Activated CD4-positive, alpha-beta memory T cell treated with anti-CD3 and anti-CD28 coated beads, Interleukin-2, amount 10 ng/mL, durations not matched to agents 7 days and 5 days (primary cell): ENCODE data around the gene DEFB131B. TPM values are rescaled to one million over a fixed set of nuclear protein-coding genes. Genes with fewer than 3 reads are reported as not detected.
A peak's percentile ranks its signal among the peaks of the same experiment; 100 is the strongest.

Experiments
- CTCF ChIA-PET: fragments of 350-600 bp; sonication (Branson Sonifier 250); formaldehyde crosslinking; loops from one replicate; lab custom pipeline; 2021; ENCODE audit warnings: antibody characterized with exemption, inconsistent platforms; lab: Charles Lee
- POLR2A ChIA-PET: fragments of 350-600 bp; sonication (Branson Sonifier 250); formaldehyde crosslinking; loops from one replicate; lab custom pipeline; 2021; ENCODE audit warnings: antibody characterized with exemption; lab: Charles Lee
- DNase-seq: peaks from one replicate; pipeline ENCODE4 v3.0.0-alpha.2; 2020
- H3K27ac Mint-ChIP-seq: one replicate; pipeline ENCODE4 v1.8.0; 2021; ENCODE audit warnings: mild to moderate bottlenecking, mixed read lengths
- H3K27me3 Mint-ChIP-seq: one replicate; pipeline ENCODE4 v1.8.0; 2021; ENCODE audit warnings: mixed read lengths
- H3K36me3 Mint-ChIP-seq: one replicate; pipeline ENCODE4 v1.8.0; 2021; ENCODE audit warnings: low read depth, mixed read lengths
- H3K4me1 Mint-ChIP-seq: one replicate; pipeline ENCODE4 v1.8.0; 2021; ENCODE audit warnings: mixed read lengths
- H3K4me3 Mint-ChIP-seq: one replicate; pipeline ENCODE4 v1.8.0; 2021; ENCODE audit warnings: mild to moderate bottlenecking, mixed read lengths
- H3K9me3 Mint-ChIP-seq: one replicate; pipeline ENCODE4 v1.8.0; 2021; ENCODE audit warnings: mixed read lengths
- total RNA-seq, 2 experiments: library from RNA; stranded (reverse); gene quantifications; one replicate each; pipeline ENCODE4 v1.2.3, GENCODE V29; 2021

Gene DEFB131B
- total RNA-seq, 2 experiments from 2014 or later = not detected

- no peaks in the 10 kb centered on the region for H3K9me3 Mint-ChIP-seq
- POLR2A ChIA-PET = no interaction called here
These were observed 39.4 kb downstream of the DEFB131B start for GRCh38 chr11:71917646-71918140.

GRCh38 chr11:71927820-71928736 lies 49.8 kb downstream of the DEFB131B start, which contains the start of gene XNDC1N:
XNDC1N (minus strand) TSS chr11:71928594; CDS start chr11:71923353, 5,241 bp downstream.
- ChIA-PET POLR2A (interaction anchor here (0.6 to 3.6 kb wide), 27 partner anchors 9 to 592 kb away, joined by 3 to 47 read pairs (median 4); partner anchors contain the start of genes ANAPC15, IL18BP, LAMTOR1 and NADSYN1), CTCF (interaction anchor here (0.6 to 2.8 kb wide), 12 partner anchors 48 to 519 kb away, joined by 3 to 13 read pairs (median 4); no protein-coding TSS in a partner anchor)
- H3K4me1 Mint-ChIP-seq = peaks cover 46% of the 10 kb centered on the region
- peak within 1 kb of the TSS; percentile 95 for H3K4me3 Mint-ChIP-seq
- H3K36me3 Mint-ChIP-seq = peaks cover 16% of the 10 kb centered on the region
- DNase-seq = peak; percentile 82
- no peaks in the 10 kb centered on the region for H3K9me3 Mint-ChIP-seq
- no peaks in the 10 kb centered on the region for H3K27me3 Mint-ChIP-seq
- H3K27ac Mint-ChIP-seq = peak within 1 kb of the TSS; percentile 94

More at GRCh38 chr11:71917646-71918140, 39.4 kb downstream of the DEFB131B start:
- no peak overlapping the region for H3K27ac Mint-ChIP-seq
- peaks cover 14% of the 10 kb centered on the region for H3K4me1 Mint-ChIP-seq
- H3K27me3 Mint-ChIP-seq = no peaks in the 10 kb centered on the region
- no peak overlapping the region for H3K4me3 Mint-ChIP-seq
- H3K36me3 Mint-ChIP-seq = peaks cover 50% of the 10 kb centered on the region
- DNase-seq = no peak
- CTCF ChIA-PET = no interaction called here

GRCh38 chr11:71928737-71929443 lies 50.6 kb downstream of the DEFB131B start, which contains the start of gene RNF121:
RNF121 (plus strand) TSS chr11:71929046; CDS start chr11:71929062, 16 bp downstream.
- POLR2A ChIA-PET = interaction anchor here (0.8 to 3.6 kb wide), 26 partner anchors 9 to 591 kb away, joined by 3 to 47 read pairs (median 4); partner anchors contain the start of genes ANAPC15, IL18BP and LAMTOR1
- Mint-ChIP-seq H3K36me3 (peaks cover 16% of the 10 kb centered on the region), H3K4me1 (peaks cover 51% of the 10 kb centered on the region), H3K27ac (peak within 1 kb of the TSS; percentile 94), H3K27me3 (no peaks in the 10 kb centered on the region), H3K9me3 (no peaks in the 10 kb centered on the region), H3K4me3 (peak within 1 kb of the TSS; percentile 95)
- peak; percentile 98 for DNase-seq
- CTCF ChIA-PET = interaction anchor here (0.8 to 2.8 kb wide), 10 partner anchors 48 to 309 kb away, joined by 3 to 13 read pairs (median 4); partner anchors contain the start of gene IL18BP

GRCh38 chr11:71929491-71929890 lies 51.2 kb downstream of the DEFB131B start:
- Mint-ChIP-seq H3K27me3 (no peaks in the 10 kb centered on the region), H3K4me1 (peaks cover 57% of the 10 kb centered on the region), H3K36me3 (peaks cover 16% of the 10 kb centered on the region), H3K27ac (peak overlapping the region; percentile 94), H3K4me3 (peak overlapping the region; percentile 95), H3K9me3 (no peaks in the 10 kb centered on the region)
- ChIA-PET CTCF (interaction anchor here (0.6 to 2.8 kb wide), 6 partner anchors 47 to 500 kb away, joined by 3 to 13 read pairs (median 4); partner anchors contain the start of gene IL18BP), POLR2A (interaction anchor here (0.8 to 3.6 kb wide), 13 partner anchors 8 to 182 kb away, joined by 3 to 47 read pairs (median 6); partner anchors contain the start of genes ANAPC15 and IL18BP)
- DNase-seq = no peak

- Mint-ChIP-seq H3K27me3 (no peaks in the 10 kb centered on the region), H3K4me3 (peak overlapping the region; percentile 95), H3K9me3 (no peaks in the 10 kb centered on the region), H3K4me1 (peaks cover 58% of the 10 kb centered on the region), H3K36me3 (peaks cover 9% of the 10 kb centered on the region), H3K27ac (no peak overlapping the region)
- ChIA-PET CTCF (interaction anchor here (0.8 kb wide), 1 partner anchor 130 kb away, joined by 3 read pairs; no protein-coding TSS in a partner anchor), POLR2A (interaction anchor here (1.0 to 1.6 kb wide), 3 partner anchors 13 to 110 kb away, joined by 3 to 5 read pairs (median 3); no protein-coding TSS in a partner anchor)
- no peak for DNase-seq
These were observed 52.4 kb downstream of the DEFB131B start for GRCh38 chr11:71930556-71931244.

- DNase-seq = no peak
- no peaks in the 10 kb centered on the region for H3K9me3 Mint-ChIP-seq
- peaks cover 8% of the 10 kb centered on the region for H3K36me3 Mint-ChIP-seq
- H3K4me3 Mint-ChIP-seq = peak overlapping the region; percentile 22
- CTCF ChIA-PET = interaction anchor here (0.8 to 1.0 kb wide), 2 partner anchors 131 to 160 kb away, joined by 3 read pairs; no protein-coding TSS in a partner anchor
- H3K27me3 Mint-ChIP-seq = no peaks in the 10 kb centered on the region
- POLR2A ChIA-PET = interaction anchor here (1.0 to 1.6 kb wide), 3 partner anchors 13 to 109 kb away, joined by 3 to 5 read pairs (median 3); no protein-coding TSS in a partner anchor
- no peak overlapping the region for H3K27ac Mint-ChIP-seq
- peaks cover 58% of the 10 kb centered on the region for H3K4me1 Mint-ChIP-seq
These were observed 53.0 kb downstream of the DEFB131B start for GRCh38 chr11:71931245-71931602.

- CTCF ChIA-PET = no interaction called here
- Mint-ChIP-seq H3K27ac (no peak overlapping the region), H3K36me3 (peaks cover 7% of the 10 kb centered on the region), H3K27me3 (no peaks in the 10 kb centered on the region), H3K4me3 (no peak overlapping the region), H3K4me1 (peaks cover 47% of the 10 kb centered on the region), H3K9me3 (no peaks in the 10 kb centered on the region)
- no peak for DNase-seq
- POLR2A ChIA-PET = no interaction called here
These were observed 55.1 kb downstream of the DEFB131B start for GRCh38 chr11:71933141-71933933.

Other genes starting within 250 kb of the DEFB131B start
- gene DEFB108B, start 45.3 kb upstream of the DEFB131B start, total RNA-seq = not detected
- 10 to 100 TPM; 12.8 to 14.0 TPM for gene XNDC1N, start 50.1 kb downstream of the DEFB131B start, total RNA-seq
- 10 to 100 TPM; 25.7 to 28.1 TPM for gene RNF121, start 50.6 kb downstream of the DEFB131B start, total RNA-seq
- 10 to 100 TPM; 12.4 to 14.0 TPM for gene IL18BP, start 120.5 kb downstream of the DEFB131B start, total RNA-seq
- gene NUMA1, start 202.1 kb downstream of the DEFB131B start, total RNA-seq = 100 to 1,000 TPM; 200 to 201 TPM
- gene LRRC51, start 202.4 kb downstream of the DEFB131B start, total RNA-seq = 1 to 10 TPM; 5.9 to 7.1 TPM
- 10 to 100 TPM; 72.7 to 76.9 TPM for gene LAMTOR1, start 224.8 kb downstream of the DEFB131B start, total RNA-seq
- gene TOMT, start 227.5 kb downstream of the DEFB131B start, total RNA-seq = not detected
- gene ANAPC15, start 234.2 kb downstream of the DEFB131B start, total RNA-seq = 10 to 100 TPM; 53.0 to 58.7 TPM